Esophagus muscularis mucosa (tissue), 4 donors: ENCODE results near the gene NTSR2. TPM values are rescaled to one million over a fixed set of nuclear protein-coding genes. Genes with fewer than 3 reads are reported as not detected.

ENCODE experiments used
- DNase-seq: peaks from one replicate; pipeline ENCODE4 v3.0.0-alpha.2; 2017; ENCODE audit errors: extremely low spot score
- H3K27ac ChIP-seq, 4 donors: fragments of 200-600 bp; sonication (generic); replicated peaks in 1 of 4; 1 replicate in 3 of 4; 2 replicates in 1 of 4; pipeline ENCODE4 v1.5.1; 2016 to 2019; ENCODE audit warnings: mild to moderate bottlenecking in 1 of 4
- H3K27me3 ChIP-seq, 4 donors: fragments of 200-600 bp; sonication (generic); one replicate each; pipeline versions ENCODE4 v1.5.1 to v1.6.0; 2016 to 2019
- H3K36me3 ChIP-seq, 4 donors: fragments of 200-600 bp; sonication (generic); one replicate each; pipeline ENCODE4 v1.5.1; 2016 to 2019
- H3K4me1 ChIP-seq, 4 donors: fragments of 200-600 bp; sonication (generic); one replicate each; pipeline ENCODE4 v1.5.1; 2016 to 2019
- H3K4me3 ChIP-seq, 4 donors: fragments of 200-600 bp; sonication (generic); 1 replicate in 2 of 4; 2 replicates in 2 of 4; pipeline ENCODE4 v1.5.1; 2016 to 2019; ENCODE audit warnings: mild to moderate bottlenecking in 4 of 4, moderate library complexity in 1 of 4
- H3K9me3 ChIP-seq, 4 donors: fragments of 200-600 bp; sonication (generic); 1 replicate in 3 of 4; 2 replicates in 1 of 4; pipeline ENCODE4 v1.5.1; 2016 to 2019
- CTCF ChIP-seq, 3 experiments: fragments of 200-600 bp in 2 of 3; fragments of 450-650 bp in 1 of 3; sonication (generic) in 2 of 3; IDR thresholded peaks; one replicate each; pipeline ENCODE4 v1.5.1; 2017 to 2019; ENCODE audit warnings: antibody characterized with exemption in 3 of 3, mild to moderate bottlenecking in 2 of 3, moderate library complexity in 1 of 3
- EP300 ChIP-seq: sonication (generic); formaldehyde crosslinking; IDR thresholded peaks from one replicate; pipeline ENCODE4 v1.6.1; 2017; ENCODE audit warnings: antibody characterized with exemption
- POLR2A ChIP-seq: fragments of 450-650 bp; IDR thresholded peaks from one replicate; pipeline ENCODE4 v1.6.1; 2017; ENCODE audit warnings: antibody characterized with exemption, moderate library complexity, mild to moderate bottlenecking, low read depth
- POLR2AphosphoS5 ChIP-seq, 2 donors: sonication (generic); formaldehyde crosslinking; IDR thresholded peaks; one replicate each; pipeline ENCODE4 v1.6.1; 2017; ENCODE audit warnings: antibody characterized with exemption in 2 of 2
- WGBS: methylation state at CpG from one replicate; pipeline ENCODE4 v1.1.5; 2018; 5-methylcytosine and 5-hydroxymethylcytosine counted together
- intact Hi-C: fragments of 100-400 bp; cut with DNase I; formaldehyde crosslinking; loops from one replicate; pipeline ENCODE4 v1.15.1; 2023
- total RNA-seq, 4 donors: library from RNA; depleted of rRNA; stranded (reverse); fragments of >200 nt; gene quantifications; one replicate each; pipeline versions ENCODE4 v1.1.0 to v1.2.1, GENCODE V29; 2016

The NTSR2 gene
- total RNA-seq, 4 donors from 2014 or later: not detected

GRCh38 chr2:11659115-11659475 is 10.9 kb downstream of the NTSR2 start:
- peaks cover 0 to 49% (median 0%) of the 10 kb centered on the region in 4 donors for H3K27me3 ChIP-seq
- WGBS: 86% methylated on average over 11 of the region's 11 CpGs
- no peak overlapping the region for H3K4me3 ChIP-seq
- no peak for DNase-seq
- no peaks in the 10 kb centered on the region for H3K36me3 ChIP-seq
- TF ChIP-seq POLR2AphosphoS5 (IDR thresholded peaks at IDR 0.05): no peak
- no peak for TF ChIP-seq CTCF (IDR thresholded peaks at IDR 0.05)
- no peak for TF ChIP-seq EP300
- intact Hi-C loops: no loop called here
- H3K27ac ChIP-seq: no peak overlapping the region
- H3K4me1 ChIP-seq: no peaks in the 10 kb centered on the region
- peaks cover 0 to 11% (median 3%) of the 10 kb centered on the region in 4 donors for H3K9me3 ChIP-seq

- Histone ChIP-seq H3K4me1 (no peaks in the 10 kb centered on the region), H3K27ac (no peak overlapping the region), H3K9me3 (peaks cover 0 to 11% (median 3%) of the 10 kb centered on the region in 4 donors), H3K27me3 (peaks cover 0 to 43% (median 0%) of the 10 kb centered on the region in 4 donors), H3K36me3 (no peaks in the 10 kb centered on the region), H3K4me3 (no peak overlapping the region)
- TF ChIP-seq POLR2A (no peak), EP300 (no peak), CTCF (IDR thresholded peaks at IDR 0.05) (no peak), POLR2AphosphoS5 (IDR thresholded peaks at IDR 0.05) (no peak)
- intact Hi-C loops: no loop called here
- DNase-seq: no peak
- 83% methylated on average over 19 of the region's 19 CpGs for WGBS
These were observed 11.5 kb downstream of the NTSR2 start for GRCh38 chr2:11658208-11659114.

- intact Hi-C loops: no loop called here
- H3K4me1 ChIP-seq: no peaks in the 10 kb centered on the region
- no peak for DNase-seq
- H3K27me3 ChIP-seq: peaks cover 0 to 43% (median 0%) of the 10 kb centered on the region in 4 donors
- 70% methylated on average over 8 of the region's 11 CpGs for WGBS
- H3K9me3 ChIP-seq: peaks cover 0 to 4% (median 0%) of the 10 kb centered on the region in 4 donors
- H3K36me3 ChIP-seq: no peaks in the 10 kb centered on the region
- no peak overlapping the region for H3K27ac ChIP-seq
- H3K4me3 ChIP-seq: no peak overlapping the region
- TF ChIP-seq EP300 (no peak), POLR2AphosphoS5 (IDR thresholded peaks at IDR 0.05) (no peak), CTCF (IDR thresholded peaks at IDR 0.05) (no peak), POLR2A (no peak)
These were observed 12.3 kb downstream of the NTSR2 start for GRCh38 chr2:11657646-11658045.

GRCh38 chr2:11657195-11657594 is 12.8 kb downstream of the NTSR2 start:
- H3K27me3 ChIP-seq: peaks cover 0 to 38% (median 0%) of the 10 kb centered on the region in 4 donors

More at GRCh38 chr2:11657195-11657594, 12.8 kb downstream of the NTSR2 start:
- Histone ChIP-seq H3K4me1 (no peaks in the 10 kb centered on the region), H3K9me3 (no peaks in the 10 kb centered on the region), H3K36me3 (no peaks in the 10 kb centered on the region), H3K27ac (no peak overlapping the region), H3K4me3 (no peak overlapping the region)
- TF ChIP-seq CTCF (IDR thresholded peaks at IDR 0.05): no peak
- TF ChIP-seq POLR2A: no peak
- TF ChIP-seq POLR2AphosphoS5 (IDR thresholded peaks at IDR 0.05): no peak
- TF ChIP-seq EP300: no peak
- DNase-seq: no peak
- intact Hi-C loops: no loop called here
- WGBS: 77% methylated on average over 10 of the region's 11 CpGs
